WTC11 (cell line): ENCODE results near the gene DPYSL3.

Source experiments
- CREB1 ChIP-seq: sonication (generic); formaldehyde crosslinking; IDR thresholded peaks from 2 replicates; pipeline ENCODE4 v1.8.0; 2023; ENCODE audit warnings: mild to moderate bottlenecking, missing genetic modification reagents
- CTCF ChIP-seq: fragments of 200-600 bp; IDR thresholded peaks from 2 replicates; pipeline ENCODE4 v1.8.0; 2022; ENCODE audit warnings: antibody characterized with exemption
- TCF7 ChIP-seq: sonication (generic); formaldehyde crosslinking; IDR thresholded peaks from 2 replicates; pipeline ENCODE4 v1.8.0; 2022; ENCODE audit warnings: mild to moderate bottlenecking, low read depth, missing genetic modification reagents, moderate library complexity

- TF ChIP-seq TCF7 (CRISPR knock-in tag) (no peak), CREB1 (no peak), CTCF (no peak)
These were observed 113.6 kb downstream of the DPYSL3 start for GRCh38 chr5:147396070-147396823.
